Measurements from ENCODE around the gene ACOX3. TPM values are rescaled to one million over a fixed set of nuclear protein-coding genes. Genes with fewer than 3 reads are reported as not detected.

ACOX3 gene
- total RNA-seq, 1 experiment from 2014 or later = 12.2 TPM

- Histone ChIP-seq H3K9me2 (replicated peaks; ENCODE audit: low read length) (no peaks in the 10 kb centered on the region), H3K9ac (ENCODE audit: low read length) (no peak overlapping the region), H3K79me2 (ENCODE audit: low read length) (no peaks in the 10 kb centered on the region), H3K36me3 (ENCODE audit: low read depth, low read length) (no peaks in the 10 kb centered on the region), H3K4me3 (ENCODE audit: low read length) (no peak overlapping the region), H3K4me2 (ENCODE audit: low read length) (no peak overlapping the region), H2AFZ (ENCODE audit: low read length) (no peak overlapping the region), H3K27ac (ENCODE audit: low read length) (no peak overlapping the region), H3K27me3 (ENCODE audit: low read length) (no peaks in the 10 kb centered on the region), H3F3A (ENCODE audit: low read length, unreplicated experiment) (no peaks in the 10 kb centered on the region), H3K4me1 (ENCODE audit: insufficient read depth, low read length) (peaks cover 17% of the 10 kb centered on the region; the same call in 1 of the 2 replicates), H3K9me3 (ENCODE audit: low read length) (no peaks in the 10 kb centered on the region), H4K20me1 (ENCODE audit: low read length) (no peaks in the 10 kb centered on the region)
- intact Hi-C loops (cut with micrococcal nuclease) = no loop called here
- CTCF ChIA-PET = no interaction called here
- no peak for DNase-seq
- TF ChIP-seq EZH2 (IDR thresholded peaks at IDR 0.05; ENCODE audit: low read length, unreplicated experiment) = no peak
- TF ChIP-seq CTCF (conservative IDR thresholded peaks at IDR 0.05; ENCODE audit: low read depth, low read length) = no peak
- no peak for TF ChIP-seq EZH2phosphoT487 (IDR thresholded peaks at IDR 0.05; ENCODE audit: borderline replicate concordance, low read length)
- no TSS peak for BruUV-seq (replicated peaks)
- POLR2A ChIA-PET (ENCODE audit: unreplicated experiment) = no interaction called here
- no peak for ATAC-seq
Observed at GRCh38 chr4:8364848-8365350, 75.6 kb downstream of the ACOX3 start.

- POLR2A ChIA-PET (ENCODE audit: unreplicated experiment) = no interaction called here
- Histone ChIP-seq H3K4me3 (ENCODE audit: low read length) (no peak overlapping the region), H4K20me1 (ENCODE audit: low read length) (no peaks in the 10 kb centered on the region), H3K27me3 (ENCODE audit: low read length) (no peaks in the 10 kb centered on the region), H3K4me1 (ENCODE audit: insufficient read depth, low read length) (peaks cover 17% of the 10 kb centered on the region; the same call in 1 of the 2 replicates), H3F3A (ENCODE audit: low read length, unreplicated experiment) (no peaks in the 10 kb centered on the region), H3K9me3 (ENCODE audit: low read length) (no peaks in the 10 kb centered on the region), H3K4me2 (ENCODE audit: low read length) (no peak overlapping the region), H3K9ac (ENCODE audit: low read length) (no peak overlapping the region), H3K9me2 (replicated peaks; ENCODE audit: low read length) (no peaks in the 10 kb centered on the region), H3K79me2 (ENCODE audit: low read length) (no peaks in the 10 kb centered on the region), H3K27ac (ENCODE audit: low read length) (no peak overlapping the region), H2AFZ (ENCODE audit: low read length) (no peak overlapping the region), H3K36me3 (ENCODE audit: low read depth, low read length) (no peaks in the 10 kb centered on the region)
- DNase-seq (peak; percentile 10), ATAC-seq (no peak)
- TF ChIP-seq CTCF (conservative IDR thresholded peaks at IDR 0.05; ENCODE audit: low read depth, low read length) = no peak
- no peak for TF ChIP-seq EZH2 (IDR thresholded peaks at IDR 0.05; ENCODE audit: low read length, unreplicated experiment)
- TF ChIP-seq EZH2phosphoT487 (IDR thresholded peaks at IDR 0.05; ENCODE audit: borderline replicate concordance, low read length) = no peak
- intact Hi-C loops (cut with micrococcal nuclease) = no loop called here
- CTCF ChIA-PET = no interaction called here
- BruUV-seq (replicated peaks) = no TSS peak
Observed at GRCh38 chr4:8364141-8364540, 76.4 kb downstream of the ACOX3 start.

- no peak overlapping the region for H3K4me3 ChIP-seq (ENCODE audit: low read length)
- no peak for TF ChIP-seq EZH2 (IDR thresholded peaks at IDR 0.05; ENCODE audit: low read length, unreplicated experiment)
- no peak for TF ChIP-seq EZH2phosphoT487 (IDR thresholded peaks at IDR 0.05; ENCODE audit: borderline replicate concordance, low read length)
- no peak for TF ChIP-seq CTCF (conservative IDR thresholded peaks at IDR 0.05; ENCODE audit: low read depth, low read length)
- ChIA-PET CTCF (no interaction called here), POLR2A (ENCODE audit: unreplicated experiment) (no interaction called here)
- BruUV-seq (replicated peaks) = no TSS peak
- H3K9me3 ChIP-seq (ENCODE audit: low read length) = no peaks in the 10 kb centered on the region
- H3K4me1 ChIP-seq (ENCODE audit: insufficient read depth, low read length) = peaks cover 17% of the 10 kb centered on the region; the same call in 1 of the 2 replicates
- intact Hi-C loops (cut with micrococcal nuclease) = no loop called here
- no peaks in the 10 kb centered on the region for H3K79me2 ChIP-seq (ENCODE audit: low read length)
- no peaks in the 10 kb centered on the region for H3K36me3 ChIP-seq (ENCODE audit: low read depth, low read length)
- no peaks in the 10 kb centered on the region for H3K27me3 ChIP-seq (ENCODE audit: low read length)
- no peak overlapping the region for H2AFZ ChIP-seq (ENCODE audit: low read length)
- H4K20me1 ChIP-seq (ENCODE audit: low read length) = no peaks in the 10 kb centered on the region
- no peaks in the 10 kb centered on the region for H3F3A ChIP-seq (ENCODE audit: low read length, unreplicated experiment)
- H3K9me2 ChIP-seq (replicated peaks; ENCODE audit: low read length) = no peaks in the 10 kb centered on the region
- no peak overlapping the region for H3K27ac ChIP-seq (ENCODE audit: low read length)
- peak; percentile 57 for ATAC-seq
- H3K9ac ChIP-seq (ENCODE audit: low read length) = no peak overlapping the region
- H3K4me2 ChIP-seq (ENCODE audit: low read length) = peak overlapping the region; percentile 33; the same call in 1 of the 2 replicates
- DNase-seq = peak; percentile 93
Observed at GRCh38 chr4:8362483-8362882, 78.0 kb downstream of the ACOX3 start.
